Brain microvascular endothelial cell (primary cell): Measurements from ENCODE around the gene COL24A1.
A peak's percentile ranks its signal among the peaks of the same experiment; 100 is the strongest.

ENCODE experiments used
- DNase-seq: peaks from one replicate; pipeline ENCODE4 v3.0.0-alpha.2; 2020
- H3K27ac ChIP-seq: fragments of 250-450 bp; sonication (Bioruptor Pico); 2 replicates; pipeline ENCODE4 v1.5.1; 2020; ENCODE audit warnings: mild to moderate bottlenecking, moderate library complexity
- H3K27me3 ChIP-seq: fragments of 250-450 bp; sonication (Bioruptor Pico); replicated peaks from 2 replicates; pipeline ENCODE4 v1.5.1; 2020; ENCODE audit warnings: mild to moderate bottlenecking
- H3K36me3 ChIP-seq: fragments of 250-450 bp; sonication (Bioruptor Pico); replicated peaks from 2 replicates; pipeline ENCODE4 v1.5.1; 2020; ENCODE audit warnings: mild to moderate bottlenecking
- H3K4me3 ChIP-seq: 2 replicates; pipeline ENCODE4 v1.5.1; 2011; ENCODE audit warnings: low read depth, mild to moderate bottlenecking, control low read depth, low read length, moderate library complexity
- in situ Hi-C: cut with HindIII; loops from 2 replicates; pipeline ENCODE4 v1.10.0; 2017; ENCODE audit warnings: low sequenced_read_pairs, low pct_ligation_motif_present
- TF ChIP-seq, protein P1 (sequence below): IDR thresholded peaks from 2 replicates; pipeline ENCODE4 v1.5.1; 2011; ENCODE audit warnings: low read depth, mild to moderate bottlenecking, moderate library complexity, low read length, control low read depth, inconsistent platforms; ENCODE audit errors: missing control alignments

Gene COL24A1

GRCh38 chr1:85992791-85993190, 163.8 kb downstream of the COL24A1 start:
- no peaks in the 10 kb centered on the region for H3K36me3 ChIP-seq
- H3K4me3 ChIP-seq: no peak overlapping the region
- in situ Hi-C loops: no loop called here
- peak; percentile 6 for DNase-seq
- TF ChIP-seq, protein P1, sequence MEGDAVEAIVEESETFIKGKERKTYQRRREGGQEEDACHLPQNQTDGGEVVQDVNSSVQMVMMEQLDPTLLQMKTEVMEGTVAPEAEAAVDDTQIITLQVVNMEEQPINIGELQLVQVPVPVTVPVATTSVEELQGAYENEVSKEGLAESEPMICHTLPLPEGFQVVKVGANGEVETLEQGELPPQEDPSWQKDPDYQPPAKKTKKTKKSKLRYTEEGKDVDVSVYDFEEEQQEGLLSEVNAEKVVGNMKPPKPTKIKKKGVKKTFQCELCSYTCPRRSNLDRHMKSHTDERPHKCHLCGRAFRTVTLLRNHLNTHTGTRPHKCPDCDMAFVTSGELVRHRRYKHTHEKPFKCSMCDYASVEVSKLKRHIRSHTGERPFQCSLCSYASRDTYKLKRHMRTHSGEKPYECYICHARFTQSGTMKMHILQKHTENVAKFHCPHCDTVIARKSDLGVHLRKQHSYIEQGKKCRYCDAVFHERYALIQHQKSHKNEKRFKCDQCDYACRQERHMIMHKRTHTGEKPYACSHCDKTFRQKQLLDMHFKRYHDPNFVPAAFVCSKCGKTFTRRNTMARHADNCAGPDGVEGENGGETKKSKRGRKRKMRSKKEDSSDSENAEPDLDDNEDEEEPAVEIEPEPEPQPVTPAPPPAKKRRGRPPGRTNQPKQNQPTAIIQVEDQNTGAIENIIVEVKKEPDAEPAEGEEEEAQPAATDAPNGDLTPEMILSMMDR: no peak
- peak overlapping the region; percentile 41 for H3K27ac ChIP-seq
- H3K27me3 ChIP-seq: no peaks in the 10 kb centered on the region

GRCh38 chr1:85991261-85991660, 165.3 kb downstream of the COL24A1 start:
- Histone ChIP-seq H3K36me3 (no peaks in the 10 kb centered on the region), H3K4me3 (no peak overlapping the region), H3K27me3 (no peaks in the 10 kb centered on the region), H3K27ac (no peak overlapping the region)
- in situ Hi-C loops: no loop called here
- DNase-seq: no peak
- TF ChIP-seq, protein P1: no peak

DNA sequence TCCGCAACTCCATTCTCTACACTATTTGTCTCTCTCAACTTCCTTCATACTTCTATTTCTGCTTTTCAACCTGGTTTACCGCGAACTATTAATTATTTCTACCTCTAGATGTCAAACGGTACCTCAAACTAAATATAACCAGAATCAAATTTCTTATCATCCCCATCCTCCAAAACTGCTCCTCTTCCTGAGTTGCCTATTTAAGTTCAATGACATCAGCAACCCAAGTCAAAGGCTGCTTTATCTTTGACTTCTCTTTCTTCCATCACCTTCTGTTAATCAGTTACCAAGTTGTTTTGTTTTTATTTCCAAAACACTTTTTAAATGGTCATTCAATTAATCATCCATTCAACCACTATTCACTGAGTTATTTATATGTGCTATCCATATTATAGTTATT, 171.9 kb downstream of the COL24A1 start:
- in situ Hi-C loops: no loop called here
- H3K4me3 ChIP-seq: no peak overlapping the region
- no peaks in the 10 kb centered on the region for H3K36me3 ChIP-seq
- no peaks in the 10 kb centered on the region for H3K27me3 ChIP-seq
- H3K27ac ChIP-seq: no peak overlapping the region
- DNase-seq: no peak
- TF ChIP-seq, protein P1: no peak

GRCh38 chr1:85983316-85983715, 173.3 kb downstream of the COL24A1 start:
- TF ChIP-seq, protein P1: no peak
- Histone ChIP-seq H3K27ac (no peak overlapping the region), H3K36me3 (no peaks in the 10 kb centered on the region), H3K4me3 (no peak overlapping the region), H3K27me3 (no peaks in the 10 kb centered on the region)
- in situ Hi-C loops: no loop called here
- DNase-seq: no peak

DNA sequence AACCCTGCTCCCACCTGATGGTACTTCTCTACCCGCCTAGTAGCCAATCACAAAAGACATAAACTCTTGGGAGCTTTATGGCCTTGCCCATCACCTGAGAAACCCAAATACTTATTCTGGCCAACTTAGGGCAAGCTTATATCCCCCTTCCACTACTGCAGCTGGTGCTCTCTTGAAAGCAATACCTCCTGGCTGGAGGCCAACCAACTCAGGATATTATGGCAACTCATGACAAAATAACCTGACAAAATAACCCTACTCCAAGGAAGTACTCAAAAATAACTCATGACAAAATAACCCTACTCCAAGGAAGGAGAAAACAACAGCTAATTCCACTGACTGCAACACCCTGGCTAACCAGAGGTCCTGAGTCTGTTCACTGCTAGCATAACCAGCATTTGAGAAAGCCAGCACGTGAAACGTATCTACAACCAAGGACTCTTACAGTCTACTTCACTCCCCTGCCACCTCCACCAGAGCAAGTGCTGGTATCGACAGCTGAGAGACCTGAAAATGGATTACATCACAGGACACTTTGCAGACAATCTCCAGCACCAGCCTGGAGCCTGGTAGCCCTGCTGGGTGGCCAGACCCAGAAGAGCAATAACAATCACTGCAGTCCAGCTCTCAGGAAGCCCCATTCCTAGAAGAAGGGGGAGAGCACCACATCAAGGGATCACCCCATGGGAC, 179.9 kb downstream of the COL24A1 start:
- TF ChIP-seq, protein P1: no peak
- in situ Hi-C loops: no loop called here
- Histone ChIP-seq H3K27ac (no peak overlapping the region), H3K4me3 (no peak overlapping the region), H3K27me3 (no peaks in the 10 kb centered on the region), H3K36me3 (no peaks in the 10 kb centered on the region)
- no peak for DNase-seq

DNA sequence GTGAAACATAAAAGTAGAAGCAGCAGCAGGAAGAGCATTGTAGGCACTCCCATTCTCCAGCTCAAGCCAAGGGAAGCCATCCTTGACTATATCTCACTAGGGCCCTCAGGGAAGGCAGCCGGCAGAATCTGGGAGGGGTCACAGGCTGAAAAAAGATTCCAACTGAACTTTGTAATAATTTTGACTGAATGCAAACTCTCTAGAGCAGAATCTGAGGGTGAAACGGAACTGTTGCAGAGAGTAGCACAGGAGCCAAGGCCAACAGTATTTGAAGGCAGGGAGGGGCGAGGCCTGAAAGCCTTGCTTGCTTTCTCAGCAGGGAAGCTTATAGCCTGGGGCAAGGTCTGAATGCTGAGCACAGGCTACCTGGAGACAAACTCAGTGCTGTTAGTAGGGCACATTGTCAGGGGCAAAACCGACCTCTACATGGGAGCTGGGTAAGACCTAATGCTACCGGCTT, 180.6 kb downstream of the COL24A1 start:
- no peaks in the 10 kb centered on the region for H3K27me3 ChIP-seq
- H3K4me3 ChIP-seq: no peak overlapping the region
- no peak for DNase-seq
- H3K36me3 ChIP-seq: no peaks in the 10 kb centered on the region
- TF ChIP-seq, protein P1: no peak
- H3K27ac ChIP-seq: no peak overlapping the region
- in situ Hi-C loops: no loop called here
